Measurements from ENCODE around the gene CD2. TPM values are rescaled to one million over a fixed set of nuclear protein-coding genes. Genes with fewer than 3 reads are reported as not detected.

CD2 gene
- total RNA-seq, 1 donor from 2014 or later = not detected

- H3K4me3 Mint-ChIP-seq (ENCODE audit: unreplicated experiment) = no peak overlapping the region
- H3K27ac Mint-ChIP-seq (ENCODE audit: unreplicated experiment) = no peak overlapping the region
- no peaks in the 10 kb centered on the region for H3K4me1 Mint-ChIP-seq (ENCODE audit: low read depth, unreplicated experiment)
- peaks cover 3% of the 10 kb centered on the region for H3K27me3 Mint-ChIP-seq (ENCODE audit: unreplicated experiment)
- H3K36me3 Mint-ChIP-seq (ENCODE audit: unreplicated experiment) = peaks cover 4% of the 10 kb centered on the region
- H3K9me3 Mint-ChIP-seq (ENCODE audit: unreplicated experiment) = peaks cover 3% of the 10 kb centered on the region
- no peak for TF ChIP-seq CTCF (IDR thresholded peaks at IDR 0.05; ENCODE audit: partially characterized antibody, unreplicated experiment)
- DNase-seq = no peak
Observed at GRCh38 chr1:116717318-116717717, 36.9 kb upstream of the CD2 start.

GRCh38 chr1:116720364-116721038 is 33.7 kb upstream of the CD2 start:
- DNase-seq = no peak
- no peak for TF ChIP-seq CTCF (IDR thresholded peaks at IDR 0.05; ENCODE audit: partially characterized antibody, unreplicated experiment)
- Mint-ChIP-seq H3K36me3 (ENCODE audit: unreplicated experiment) (peaks cover 4% of the 10 kb centered on the region), H3K4me1 (ENCODE audit: low read depth, unreplicated experiment) (no peaks in the 10 kb centered on the region), H3K27ac (ENCODE audit: unreplicated experiment) (no peak overlapping the region), H3K9me3 (ENCODE audit: unreplicated experiment) (peaks cover 3% of the 10 kb centered on the region), H3K4me3 (ENCODE audit: unreplicated experiment) (no peak overlapping the region), H3K27me3 (ENCODE audit: unreplicated experiment) (peaks cover 3% of the 10 kb centered on the region)

- peaks cover 3% of the 10 kb centered on the region for H3K27me3 Mint-ChIP-seq (ENCODE audit: unreplicated experiment)
- no peak overlapping the region for H3K27ac Mint-ChIP-seq (ENCODE audit: unreplicated experiment)
Observed at GRCh38 chr1:116721039-116721405, 33.2 kb upstream of the CD2 start.

GRCh38 chr1:116721451-116722007 is 32.7 kb upstream of the CD2 start:
- H3K4me3 Mint-ChIP-seq (ENCODE audit: unreplicated experiment) = no peak overlapping the region
- peaks cover 4% of the 10 kb centered on the region for H3K36me3 Mint-ChIP-seq (ENCODE audit: unreplicated experiment)
- TF ChIP-seq CTCF (IDR thresholded peaks at IDR 0.05; ENCODE audit: partially characterized antibody, unreplicated experiment) = no peak
- no peak for DNase-seq
- peaks cover 3% of the 10 kb centered on the region for H3K9me3 Mint-ChIP-seq (ENCODE audit: unreplicated experiment)
- H3K27ac Mint-ChIP-seq (ENCODE audit: unreplicated experiment) = no peak overlapping the region
- no peaks in the 10 kb centered on the region for H3K4me1 Mint-ChIP-seq (ENCODE audit: low read depth, unreplicated experiment)
- peaks cover 3% of the 10 kb centered on the region for H3K27me3 Mint-ChIP-seq (ENCODE audit: unreplicated experiment)

More at GRCh38 chr1:116721039-116721405, 33.2 kb upstream of the CD2 start:
- DNase-seq = no peak
- Mint-ChIP-seq H3K4me1 (ENCODE audit: low read depth, unreplicated experiment) (no peaks in the 10 kb centered on the region), H3K4me3 (ENCODE audit: unreplicated experiment) (no peak overlapping the region), H3K36me3 (ENCODE audit: unreplicated experiment) (peaks cover 4% of the 10 kb centered on the region), H3K9me3 (ENCODE audit: unreplicated experiment) (peaks cover 3% of the 10 kb centered on the region)
- no peak for TF ChIP-seq CTCF (IDR thresholded peaks at IDR 0.05; ENCODE audit: partially characterized antibody, unreplicated experiment)
